GM23338 (cell line): ENCODE measurements around the gene AACS. TPM values are rescaled to one million over a fixed set of nuclear protein-coding genes. Genes with fewer than 3 reads are reported as not detected.

ENCODE experiments used
- ATAC-seq: fragments of 200-7000 bp; cut with Tn5 transposase; 3 replicates; pipeline ENCODE4 v1.9.1; 2020
- DNase-seq: peaks from one replicate; pipeline ENCODE4 v3.0.0-alpha.2; 2015; ENCODE audit warnings: low spot score
- H2AFZ ChIP-seq: fragments of 200-600 bp; sonication (generic); 2 replicates; pipeline ENCODE4 v1.8.0; 2016; ENCODE audit warnings: antibody characterized with exemption, mild to moderate bottlenecking, moderate library complexity
- H3F3A ChIP-seq: fragments of 200-600 bp; sonication (generic); replicated peaks from 2 replicates; pipeline ENCODE4 v1.8.0; 2017; ENCODE audit warnings: antibody characterized with exemption, mixed run types, low read depth
- H3K27ac ChIP-seq: fragments of 200-600 bp; sonication (generic); 2 replicates; pipeline ENCODE4 v1.6.1; 2016; ENCODE audit warnings: low read depth
- H3K27me3 ChIP-seq: fragments of 200-600 bp; sonication (generic); 2 replicates; pipeline ENCODE4 v1.8.0; 2016; ENCODE audit warnings: mild to moderate bottlenecking, mixed run types, moderate library complexity; ENCODE audit not compliant: insufficient read depth
- H3K36me3 ChIP-seq: fragments of 200-600 bp; sonication (generic); 2 replicates; pipeline ENCODE4 v1.8.0; 2016; ENCODE audit warnings: mild to moderate bottlenecking; ENCODE audit not compliant: insufficient read depth
- H3K4me1 ChIP-seq: fragments of 200-600 bp; sonication (generic); 2 replicates; pipeline ENCODE4 v1.8.0; 2016; ENCODE audit warnings: mild to moderate bottlenecking, moderate library complexity; ENCODE audit not compliant: insufficient read depth
- H3K4me2 ChIP-seq: fragments of 200-600 bp; sonication (generic); 2 replicates; pipeline ENCODE4 v1.7.1; 2017; ENCODE audit warnings: mixed run types
- H3K4me3 ChIP-seq: fragments of 200-600 bp; sonication (generic); 2 replicates; pipeline ENCODE4 v1.6.1; 2016; ENCODE audit warnings: mixed run types
- H3K79me2 ChIP-seq: fragments of 200-600 bp; sonication (generic); replicated peaks from 2 replicates; pipeline ENCODE4 v1.8.0; 2017; ENCODE audit warnings: mild to moderate bottlenecking; ENCODE audit not compliant: insufficient read depth
- H3K9me2 ChIP-seq: fragments of 200-600 bp; sonication (generic); 2 replicates; pipeline ENCODE4 v1.8.0; 2017; ENCODE audit not compliant: insufficient read depth
- H4K20me1 ChIP-seq: fragments of 200-600 bp; sonication (generic); replicated peaks from 2 replicates; pipeline ENCODE4 v1.8.0; 2017; ENCODE audit warnings: mild to moderate bottlenecking; ENCODE audit not compliant: insufficient read depth
- H3K27ac Mint-ChIP-seq: 2 replicates; pipeline ENCODE4 v1.8.0; 2020; ENCODE audit warnings: inconsistent platforms, mild to moderate bottlenecking, moderate library complexity, mixed read lengths
- H3K27me3 Mint-ChIP-seq: 3 replicates; pipeline ENCODE4 v1.8.0; 2022; ENCODE audit warnings: low read depth, mild to moderate bottlenecking, moderate library complexity, mixed read lengths, inconsistent platforms; ENCODE audit not compliant: insufficient read depth, poor library complexity
- H3K36me3 Mint-ChIP-seq: 3 replicates; pipeline ENCODE4 v1.8.0; 2021; ENCODE audit warnings: low read depth, mild to moderate bottlenecking, inconsistent platforms, moderate library complexity, mixed read lengths
- H3K4me1 Mint-ChIP-seq: 3 replicates; pipeline ENCODE4 v1.8.0; 2020; ENCODE audit warnings: mild to moderate bottlenecking, inconsistent platforms, mixed read lengths
- H3K4me3 Mint-ChIP-seq: 3 replicates; pipeline ENCODE4 v1.8.0; 2021; ENCODE audit warnings: moderate library complexity, mild to moderate bottlenecking, inconsistent platforms, mixed read lengths
- H3K9me3 Mint-ChIP-seq: 3 replicates; pipeline ENCODE4 v1.8.0; 2020; ENCODE audit warnings: moderate library complexity, mild to moderate bottlenecking, inconsistent platforms, mixed read lengths
- CREB1 ChIP-seq: fragments of 250-450 bp; sonication (Bioruptor Pico); IDR thresholded peaks from 2 replicates; pipeline ENCODE4 v1.5.0; 2020; ENCODE audit warnings: low read depth, mild to moderate bottlenecking, moderate library complexity
- CTCF ChIP-seq, 2 experiments: fragments of 200-600 bp in 1 of 2; sonication (generic) in 1 of 2; conservative IDR thresholded peaks; 2 replicates each; pipeline versions ENCODE4 v1.5.1 to v1.6.1; 2016 to 2017; ENCODE audit warnings: antibody characterized with exemption in 2 of 2, low read depth in 2 of 2, mild to moderate bottlenecking in 2 of 2, moderate library complexity in 1 of 2
- EZH2phosphoT487 ChIP-seq: fragments of 200-600 bp; sonication (generic); IDR thresholded peaks from one replicate; pipeline ENCODE4 v1.8.1; 2018; ENCODE audit warnings: antibody characterized with exemption; ENCODE audit not compliant: unreplicated experiment
- NANOG ChIP-seq: IDR thresholded peaks from 2 replicates; pipeline ENCODE4 v1.6.1; 2016; ENCODE audit warnings: antibody characterized with exemption, borderline replicate concordance
- POLR2AphosphoS5 ChIP-seq: IDR thresholded peaks from 2 replicates; pipeline ENCODE4 v1.6.1; 2016; ENCODE audit warnings: antibody characterized with exemption, low read depth
- STAT1 ChIP-seq: IDR thresholded peaks from one replicate; pipeline ENCODE4 v1.6.1; 2016; ENCODE audit warnings: antibody characterized with exemption; ENCODE audit not compliant: unreplicated experiment
- ZNF114 ChIP-seq: fragments of 250-450 bp; sonication (Bioruptor Pico); IDR thresholded peaks from 2 replicates; pipeline ENCODE4 v1.5.0; 2020; ENCODE audit warnings: mild to moderate bottlenecking, moderate library complexity
- ZNF331 ChIP-seq: fragments of 250-450 bp; sonication (Bioruptor Pico); IDR thresholded peaks from 2 replicates; pipeline ENCODE4 v1.5.0; 2020; ENCODE audit warnings: low read depth, mild to moderate bottlenecking, moderate library complexity
- polyA plus RNA-seq: library from polyadenylated mRNA; unstranded; fragments of >200 nt; fragmentation: Nextera tagmentation; extraction: Ambion mirVana; gene quantifications from 2 replicates; pipeline ENCODE4 v1.2.1, GENCODE V29; 2016
- total RNA-seq: library from RNA; depleted of rRNA; stranded (reverse); fragments of >200 nt; shearing (Covaris generic); gene quantifications from 2 replicates; pipeline ENCODE4 v1.2.3, GENCODE V29; 2014
- TF ChIP-seq, protein P1 (sequence below): fragments of 250-450 bp; sonication (Bioruptor Pico); IDR thresholded peaks from 2 replicates; pipeline ENCODE4 v1.5.0; 2020; ENCODE audit warnings: mild to moderate bottlenecking, moderate library complexity
- TF ChIP-seq, protein P2 (sequence below): IDR thresholded peaks from one replicate; pipeline ENCODE4 v1.6.1; 2018; ENCODE audit warnings: antibody characterized with exemption; ENCODE audit not compliant: unreplicated experiment

The AACS gene
- total and polyA plus RNA-seq, 2 experiments from 2014 or later: 31.1 to 64.4 TPM

GRCh38 chr12:125161712-125162022, 96.4 kb downstream of the AACS start (continued):
- TF ChIP-seq STAT1 (no peak), EZH2phosphoT487 (no peak)

DNA sequence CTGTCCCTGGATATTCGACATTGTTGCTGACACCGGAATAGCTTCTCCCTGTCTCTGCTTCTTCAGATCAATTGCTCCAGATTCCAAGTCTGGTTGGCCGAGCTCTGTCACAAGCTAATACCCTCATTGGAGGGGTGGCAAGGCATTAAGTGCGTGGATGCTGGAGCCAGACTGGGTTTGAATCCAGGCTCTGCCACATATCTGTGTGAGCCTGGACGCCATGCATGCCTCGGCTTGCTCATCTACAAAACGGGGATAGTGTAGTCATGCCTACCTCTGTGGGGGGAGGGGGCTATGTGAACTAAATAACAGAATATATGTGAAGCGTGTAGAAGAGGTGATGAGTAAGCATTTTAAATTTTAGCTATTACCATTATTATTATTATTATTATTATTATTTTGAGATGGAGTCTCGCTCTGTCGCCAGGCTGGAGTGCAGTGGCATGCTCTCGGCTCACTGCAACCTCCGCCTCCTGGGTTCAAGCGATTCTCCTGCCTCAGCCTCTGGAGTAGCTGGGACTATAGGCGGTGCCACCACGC, 97.3 kb downstream of the AACS start:
- H4K20me1 ChIP-seq: no peaks in the 10 kb centered on the region
- TF ChIP-seq CTCF (conservative IDR thresholded peaks at IDR 0.05; ENCODE audit: low read depth in 2 of 2) (no peak), EZH2phosphoT487 (no peak), ZNF114 (CRISPR knock-in tag) (no peak), ZNF331 (CRISPR knock-in tag) (no peak), CREB1 (CRISPR knock-in tag) (no peak), NANOG (no peak), POLR2AphosphoS5 (no peak)
- TF ChIP-seq, protein P1, sequence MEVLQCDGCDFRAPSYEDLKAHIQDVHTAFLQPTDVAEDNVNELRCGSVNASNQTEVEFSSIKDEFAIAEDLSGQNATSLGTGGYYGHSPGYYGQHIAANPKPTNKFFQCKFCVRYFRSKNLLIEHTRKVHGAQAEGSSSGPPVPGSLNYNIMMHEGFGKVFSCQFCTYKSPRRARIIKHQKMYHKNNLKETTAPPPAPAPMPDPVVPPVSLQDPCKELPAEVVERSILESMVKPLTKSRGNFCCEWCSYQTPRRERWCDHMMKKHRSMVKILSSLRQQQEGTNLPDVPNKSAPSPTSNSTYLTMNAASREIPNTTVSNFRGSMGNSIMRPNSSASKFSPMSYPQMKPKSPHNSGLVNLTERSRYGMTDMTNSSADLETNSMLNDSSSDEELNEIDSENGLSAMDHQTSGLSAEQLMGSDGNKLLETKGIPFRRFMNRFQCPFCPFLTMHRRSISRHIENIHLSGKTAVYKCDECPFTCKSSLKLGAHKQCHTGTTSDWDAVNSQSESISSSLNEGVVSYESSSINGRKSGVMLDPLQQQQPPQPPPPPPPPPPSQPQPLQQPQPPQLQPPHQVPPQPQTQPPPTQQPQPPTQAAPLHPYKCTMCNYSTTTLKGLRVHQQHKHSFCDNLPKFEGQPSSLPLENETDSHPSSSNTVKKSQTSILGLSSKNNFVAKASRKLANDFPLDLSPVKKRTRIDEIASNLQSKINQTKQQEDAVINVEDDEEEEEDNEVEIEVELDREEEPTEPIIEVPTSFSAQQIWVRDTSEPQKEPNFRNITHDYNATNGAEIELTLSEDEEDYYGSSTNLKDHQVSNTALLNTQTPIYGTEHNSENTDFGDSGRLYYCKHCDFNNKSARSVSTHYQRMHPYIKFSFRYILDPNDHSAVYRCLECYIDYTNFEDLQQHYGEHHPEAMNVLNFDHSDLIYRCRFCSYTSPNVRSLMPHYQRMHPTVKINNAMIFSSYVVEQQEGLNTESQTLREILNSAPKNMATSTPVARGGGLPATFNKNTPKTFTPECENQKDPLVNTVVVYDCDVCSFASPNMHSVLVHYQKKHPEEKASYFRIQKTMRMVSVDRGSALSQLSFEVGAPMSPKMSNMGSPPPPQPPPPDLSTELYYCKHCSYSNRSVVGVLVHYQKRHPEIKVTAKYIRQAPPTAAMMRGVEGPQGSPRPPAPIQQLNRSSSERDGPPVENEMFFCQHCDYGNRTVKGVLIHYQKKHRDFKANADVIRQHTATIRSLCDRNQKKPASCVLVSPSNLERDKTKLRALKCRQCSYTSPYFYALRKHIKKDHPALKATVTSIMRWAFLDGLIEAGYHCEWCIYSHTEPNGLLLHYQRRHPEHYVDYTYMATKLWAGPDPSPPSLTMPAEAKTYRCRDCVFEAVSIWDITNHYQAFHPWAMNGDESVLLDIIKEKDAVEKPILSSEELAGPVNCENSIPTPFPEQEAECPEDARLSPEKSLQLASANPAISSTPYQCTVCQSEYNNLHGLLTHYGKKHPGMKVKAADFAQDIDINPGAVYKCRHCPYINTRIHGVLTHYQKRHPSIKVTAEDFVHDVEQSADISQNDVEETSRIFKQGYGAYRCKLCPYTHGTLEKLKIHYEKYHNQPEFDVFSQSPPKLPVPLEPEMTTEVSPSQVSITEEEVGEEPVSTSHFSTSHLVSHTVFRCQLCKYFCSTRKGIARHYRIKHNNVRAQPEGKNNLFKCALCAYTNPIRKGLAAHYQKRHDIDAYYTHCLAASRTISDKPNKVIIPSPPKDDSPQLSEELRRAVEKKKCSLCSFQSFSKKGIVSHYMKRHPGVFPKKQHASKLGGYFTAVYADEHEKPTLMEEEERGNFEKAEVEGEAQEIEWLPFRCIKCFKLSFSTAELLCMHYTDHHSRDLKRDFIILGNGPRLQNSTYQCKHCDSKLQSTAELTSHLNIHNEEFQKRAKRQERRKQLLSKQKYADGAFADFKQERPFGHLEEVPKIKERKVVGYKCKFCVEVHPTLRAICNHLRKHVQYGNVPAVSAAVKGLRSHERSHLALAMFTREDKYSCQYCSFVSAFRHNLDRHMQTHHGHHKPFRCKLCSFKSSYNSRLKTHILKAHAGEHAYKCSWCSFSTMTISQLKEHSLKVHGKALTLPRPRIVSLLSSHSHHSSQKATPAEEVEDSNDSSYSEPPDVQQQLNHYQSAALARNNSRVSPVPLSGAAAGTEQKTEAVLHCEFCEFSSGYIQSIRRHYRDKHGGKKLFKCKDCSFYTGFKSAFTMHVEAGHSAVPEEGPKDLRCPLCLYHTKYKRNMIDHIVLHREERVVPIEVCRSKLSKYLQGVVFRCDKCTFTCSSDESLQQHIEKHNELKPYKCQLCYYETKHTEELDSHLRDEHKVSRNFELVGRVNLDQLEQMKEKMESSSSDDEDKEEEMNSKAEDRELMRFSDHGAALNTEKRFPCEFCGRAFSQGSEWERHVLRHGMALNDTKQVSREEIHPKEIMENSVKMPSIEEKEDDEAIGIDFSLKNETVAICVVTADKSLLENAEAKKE (CRISPR knock-in tag): no peak
- TF ChIP-seq, protein P2, sequence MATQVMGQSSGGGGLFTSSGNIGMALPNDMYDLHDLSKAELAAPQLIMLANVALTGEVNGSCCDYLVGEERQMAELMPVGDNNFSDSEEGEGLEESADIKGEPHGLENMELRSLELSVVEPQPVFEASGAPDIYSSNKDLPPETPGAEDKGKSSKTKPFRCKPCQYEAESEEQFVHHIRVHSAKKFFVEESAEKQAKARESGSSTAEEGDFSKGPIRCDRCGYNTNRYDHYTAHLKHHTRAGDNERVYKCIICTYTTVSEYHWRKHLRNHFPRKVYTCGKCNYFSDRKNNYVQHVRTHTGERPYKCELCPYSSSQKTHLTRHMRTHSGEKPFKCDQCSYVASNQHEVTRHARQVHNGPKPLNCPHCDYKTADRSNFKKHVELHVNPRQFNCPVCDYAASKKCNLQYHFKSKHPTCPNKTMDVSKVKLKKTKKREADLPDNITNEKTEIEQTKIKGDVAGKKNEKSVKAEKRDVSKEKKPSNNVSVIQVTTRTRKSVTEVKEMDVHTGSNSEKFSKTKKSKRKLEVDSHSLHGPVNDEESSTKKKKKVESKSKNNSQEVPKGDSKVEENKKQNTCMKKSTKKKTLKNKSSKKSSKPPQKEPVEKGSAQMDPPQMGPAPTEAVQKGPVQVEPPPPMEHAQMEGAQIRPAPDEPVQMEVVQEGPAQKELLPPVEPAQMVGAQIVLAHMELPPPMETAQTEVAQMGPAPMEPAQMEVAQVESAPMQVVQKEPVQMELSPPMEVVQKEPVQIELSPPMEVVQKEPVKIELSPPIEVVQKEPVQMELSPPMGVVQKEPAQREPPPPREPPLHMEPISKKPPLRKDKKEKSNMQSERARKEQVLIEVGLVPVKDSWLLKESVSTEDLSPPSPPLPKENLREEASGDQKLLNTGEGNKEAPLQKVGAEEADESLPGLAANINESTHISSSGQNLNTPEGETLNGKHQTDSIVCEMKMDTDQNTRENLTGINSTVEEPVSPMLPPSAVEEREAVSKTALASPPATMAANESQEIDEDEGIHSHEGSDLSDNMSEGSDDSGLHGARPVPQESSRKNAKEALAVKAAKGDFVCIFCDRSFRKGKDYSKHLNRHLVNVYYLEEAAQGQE: no peak
- Mint-ChIP-seq H3K4me1 (no peaks in the 10 kb centered on the region), H3K4me3 (no peak overlapping the region), H3K27ac (no peak overlapping the region), H3K36me3 (no peaks in the 10 kb centered on the region; the same call in 2 of the 3 replicates), H3K9me3 (peaks cover 13% of the 10 kb centered on the region), H3K27me3 (peaks cover 2% of the 10 kb centered on the region)
- no peaks in the 10 kb centered on the region for H3K79me2 ChIP-seq
- DNase-seq (no peak), ATAC-seq (no peak)
- no peak overlapping the region for H2AFZ ChIP-seq
- H3K36me3 ChIP-seq: no peaks in the 10 kb centered on the region
- H3K4me3 ChIP-seq: no peak overlapping the region
- no peak overlapping the region for H3K4me2 ChIP-seq
- H3K9me2 ChIP-seq: no peaks in the 10 kb centered on the region; the same call in 1 of the 2 replicates
- no peak overlapping the region for H3K27ac ChIP-seq
- no peaks in the 10 kb centered on the region for H3K27me3 ChIP-seq
- no peaks in the 10 kb centered on the region for H3K4me1 ChIP-seq
- no peaks in the 10 kb centered on the region for H3F3A ChIP-seq
